Mucosa of rectum (tissue), 2 donors: ENCODE results near the gene SAMD4A.

Experiments
- H3K27ac ChIP-seq, 2 donors: one replicate each; pipeline ENCODE4 v1.7.0; 2013; ENCODE audit warnings: inconsistent platforms in 2 of 2, low read depth in 2 of 2, low read length in 2 of 2
- H3K27me3 ChIP-seq, 2 donors: one replicate each; pipeline ENCODE4 v1.7.0; 2013; ENCODE audit warnings: low read length in 2 of 2; ENCODE audit not compliant: control insufficient read depth in 2 of 2, insufficient read depth in 2 of 2
- H3K36me3 ChIP-seq, 2 donors: one replicate each; pipeline ENCODE4 v1.7.0; 2013; ENCODE audit warnings: low read length in 2 of 2; ENCODE audit not compliant: control insufficient read depth in 2 of 2, insufficient read depth in 2 of 2
- H3K4me1 ChIP-seq, 2 donors: one replicate each; pipeline ENCODE4 v1.7.0; 2013; ENCODE audit warnings: low read length in 2 of 2, mild to moderate bottlenecking in 1 of 2; ENCODE audit not compliant: control insufficient read depth in 2 of 2, insufficient read depth in 2 of 2
- H3K4me3 ChIP-seq, 2 donors: one replicate each; pipeline ENCODE4 v1.7.0; 2013; ENCODE audit warnings: low read length in 2 of 2
- H3K9ac ChIP-seq, 2 donors: one replicate each; pipeline ENCODE4 v1.7.0; 2013; ENCODE audit warnings: low read length in 2 of 2, low read depth in 1 of 2, mild to moderate bottlenecking in 1 of 2
- H3K9me3 ChIP-seq, 2 donors: one replicate each; pipeline ENCODE4 v1.7.0; 2013; ENCODE audit warnings: low read length in 2 of 2; ENCODE audit not compliant: control insufficient read depth in 2 of 2
- donor health status: healthy.
- donor health status: Normal muscosa, but diverticular disease.

Gene SAMD4A

DNA sequence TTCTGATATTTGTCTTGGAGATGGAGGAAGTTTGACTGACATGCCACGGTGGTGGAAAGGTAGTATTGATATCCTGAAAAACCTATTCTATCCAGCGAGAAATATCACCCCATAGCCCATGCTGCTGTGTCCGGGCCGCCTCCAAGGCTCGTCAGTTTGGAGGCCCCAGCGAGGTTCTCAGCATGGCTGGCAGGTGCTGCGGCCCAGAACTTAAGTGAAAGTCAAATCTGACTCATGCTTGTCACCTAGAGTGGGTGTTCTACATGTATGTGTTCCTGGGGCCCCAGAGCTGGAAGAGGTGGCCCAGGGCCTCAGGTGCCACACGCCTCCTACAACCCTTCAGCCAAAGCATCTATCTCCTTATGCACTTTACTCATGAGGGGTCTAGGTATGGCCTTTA, 242.8 kb downstream of the SAMD4A start:
- Histone ChIP-seq H3K9me3 (no peaks in the 10 kb centered on the region), H3K36me3 (no peaks in the 10 kb centered on the region), H3K27me3 (no peaks in the 10 kb centered on the region), H3K27ac (no peak overlapping the region), H3K4me3 (no peak overlapping the region), H3K9ac (no peak overlapping the region), H3K4me1 (peaks cover 0 to 2% of the 10 kb centered on the region in 2 donors)

DNA sequence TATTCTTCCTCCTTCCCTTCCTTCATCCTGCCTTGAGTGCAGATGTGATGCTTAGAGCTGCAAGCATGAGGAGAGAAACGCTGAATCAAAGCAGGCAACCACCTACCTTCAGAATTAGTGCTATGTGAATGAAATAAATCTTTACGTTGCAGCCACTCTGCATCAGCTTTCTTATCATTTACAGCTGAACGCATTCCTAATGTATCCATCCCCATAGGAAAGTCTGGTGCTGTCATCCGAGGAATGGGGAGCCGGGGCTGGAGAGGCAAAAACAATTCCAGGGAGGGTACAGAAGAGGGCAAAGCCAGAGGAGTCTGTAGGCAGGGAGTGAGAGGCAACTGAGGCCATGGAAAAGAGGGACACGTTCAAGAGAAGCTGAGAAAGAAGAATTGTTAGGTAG, 245.7 kb downstream of the SAMD4A start:
- no peak overlapping the region for H3K4me3 ChIP-seq
- no peaks in the 10 kb centered on the region for H3K36me3 ChIP-seq
- no peak overlapping the region for H3K27ac ChIP-seq
- H3K27me3 ChIP-seq = no peaks in the 10 kb centered on the region
- no peaks in the 10 kb centered on the region for H3K4me1 ChIP-seq
- no peak overlapping the region for H3K9ac ChIP-seq
- no peaks in the 10 kb centered on the region for H3K9me3 ChIP-seq

DNA sequence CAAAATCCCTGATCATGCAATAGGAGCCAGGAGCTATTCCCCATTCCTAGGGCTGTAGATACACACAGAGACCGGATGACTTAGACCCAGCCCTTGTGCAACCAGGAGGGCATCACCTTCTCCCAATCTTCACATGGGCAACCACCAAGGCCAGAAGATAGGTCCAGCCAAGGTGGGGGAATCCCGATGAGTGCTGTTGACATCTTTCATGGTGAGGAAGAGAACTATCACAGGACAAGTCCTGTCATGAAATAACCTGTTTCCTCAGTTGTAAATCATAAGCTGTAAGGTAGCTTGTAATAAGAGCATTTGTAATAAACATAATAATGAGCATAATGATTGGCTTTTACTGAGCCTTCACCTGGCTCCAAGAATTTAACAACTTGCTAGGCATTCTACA, 246.2 kb downstream of the SAMD4A start:
- Histone ChIP-seq H3K27me3 (no peaks in the 10 kb centered on the region), H3K9ac (no peak overlapping the region), H3K4me1 (no peaks in the 10 kb centered on the region), H3K27ac (no peak overlapping the region), H3K4me3 (no peak overlapping the region), H3K9me3 (no peaks in the 10 kb centered on the region), H3K36me3 (no peaks in the 10 kb centered on the region)

DNA sequence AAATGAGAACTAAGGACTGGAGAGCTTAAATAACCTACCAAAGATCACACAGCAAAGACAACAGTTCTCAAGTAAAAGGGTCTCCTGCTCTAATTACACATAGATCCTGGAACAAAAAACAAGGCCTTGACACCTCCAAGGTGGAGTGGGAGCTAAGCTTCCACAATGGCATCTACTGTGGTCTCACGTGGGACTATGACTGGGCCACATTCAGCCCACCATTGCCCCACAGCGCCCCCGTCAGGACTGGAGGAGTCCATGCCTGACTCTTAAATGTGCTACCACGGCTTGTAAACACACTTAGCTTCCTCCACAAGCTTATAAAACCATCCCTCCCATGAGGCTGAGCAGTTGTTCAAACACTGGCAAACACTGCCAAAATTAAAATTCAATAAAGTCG, 247.1 kb downstream of the SAMD4A start:
- no peaks in the 10 kb centered on the region for H3K4me1 ChIP-seq

DNA sequence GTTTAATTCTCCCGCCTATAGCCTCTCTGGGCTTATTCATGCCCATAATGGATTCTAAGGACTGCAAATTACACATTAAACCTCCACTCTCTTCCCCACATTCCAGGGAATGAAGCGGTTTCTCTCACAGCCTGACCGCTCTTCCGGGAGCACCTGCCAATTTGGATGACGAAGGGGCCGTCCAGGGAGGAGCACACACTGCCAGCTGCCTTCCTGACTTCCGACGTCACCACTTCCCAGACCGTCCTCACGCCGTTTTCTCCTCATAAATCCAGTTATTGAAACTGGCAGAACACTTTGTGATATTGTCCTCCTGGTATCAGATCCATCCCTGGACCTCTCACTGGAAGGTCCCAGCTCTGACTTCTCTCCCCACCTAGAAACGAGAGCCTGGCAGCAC, 248.1 kb downstream of the SAMD4A start:
- H3K27ac ChIP-seq = no peak overlapping the region
- H3K9me3 ChIP-seq = no peaks in the 10 kb centered on the region
- H3K4me3 ChIP-seq = no peak overlapping the region
- H3K4me1 ChIP-seq = no peaks in the 10 kb centered on the region
- no peaks in the 10 kb centered on the region for H3K36me3 ChIP-seq
- no peak overlapping the region for H3K9ac ChIP-seq
- no peaks in the 10 kb centered on the region for H3K27me3 ChIP-seq

More for the DNA sequence above, 247.1 kb downstream of the SAMD4A start:
- no peak overlapping the region for H3K27ac ChIP-seq
- no peaks in the 10 kb centered on the region for H3K36me3 ChIP-seq
- H3K4me3 ChIP-seq = no peak overlapping the region
- H3K9me3 ChIP-seq = no peaks in the 10 kb centered on the region
- no peaks in the 10 kb centered on the region for H3K27me3 ChIP-seq
- no peak overlapping the region for H3K9ac ChIP-seq

DNA sequence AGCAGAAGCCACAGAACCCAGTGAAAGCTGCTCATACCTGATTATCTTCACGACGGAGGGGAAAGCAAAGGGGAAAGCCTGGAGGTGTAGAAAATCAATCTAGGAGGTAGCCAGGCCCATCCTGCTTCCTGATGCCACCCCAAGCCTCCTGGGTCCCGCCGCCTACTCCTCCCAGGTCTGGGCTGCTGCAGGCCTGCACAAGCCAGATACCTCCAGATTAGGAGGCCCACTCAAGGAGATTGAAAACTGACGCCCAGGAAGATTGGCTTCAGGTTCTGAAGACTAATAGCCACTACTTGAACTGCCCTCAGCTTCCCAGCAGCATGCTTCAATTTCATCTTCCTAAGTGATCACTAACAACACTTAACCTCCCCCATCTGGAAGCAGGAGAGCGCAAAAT, 248.6 kb downstream of the SAMD4A start:
- no peak overlapping the region for H3K4me3 ChIP-seq
- no peaks in the 10 kb centered on the region for H3K27me3 ChIP-seq
- no peaks in the 10 kb centered on the region for H3K4me1 ChIP-seq
- H3K27ac ChIP-seq = no peak overlapping the region
- H3K9ac ChIP-seq = no peak overlapping the region
- H3K36me3 ChIP-seq = no peaks in the 10 kb centered on the region
- H3K9me3 ChIP-seq = no peaks in the 10 kb centered on the region

DNA sequence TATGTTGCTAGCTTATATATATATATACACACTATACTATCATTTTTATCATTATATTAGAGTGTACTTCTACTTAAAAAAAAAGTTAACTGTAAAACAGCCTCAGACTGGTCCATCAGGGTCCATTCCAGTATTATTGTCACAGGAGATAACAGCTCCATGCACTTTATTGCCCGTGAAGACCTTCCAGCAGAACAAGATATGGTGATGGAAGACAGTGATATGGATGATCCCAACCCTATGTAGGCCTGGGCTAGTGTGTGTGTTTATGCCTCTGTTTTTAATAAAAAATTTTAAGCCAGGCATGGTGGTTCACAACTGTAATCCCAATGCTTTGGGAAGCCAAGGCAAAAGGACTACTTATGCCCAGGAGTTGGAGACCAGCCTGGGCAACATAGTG, 249.5 kb downstream of the SAMD4A start:
- no peak overlapping the region for H3K9ac ChIP-seq
- no peak overlapping the region for H3K4me3 ChIP-seq
- no peak overlapping the region for H3K27ac ChIP-seq
- H3K27me3 ChIP-seq = no peaks in the 10 kb centered on the region
- H3K4me1 ChIP-seq = no peaks in the 10 kb centered on the region
- H3K36me3 ChIP-seq = no peaks in the 10 kb centered on the region
- no peaks in the 10 kb centered on the region for H3K9me3 ChIP-seq

DNA sequence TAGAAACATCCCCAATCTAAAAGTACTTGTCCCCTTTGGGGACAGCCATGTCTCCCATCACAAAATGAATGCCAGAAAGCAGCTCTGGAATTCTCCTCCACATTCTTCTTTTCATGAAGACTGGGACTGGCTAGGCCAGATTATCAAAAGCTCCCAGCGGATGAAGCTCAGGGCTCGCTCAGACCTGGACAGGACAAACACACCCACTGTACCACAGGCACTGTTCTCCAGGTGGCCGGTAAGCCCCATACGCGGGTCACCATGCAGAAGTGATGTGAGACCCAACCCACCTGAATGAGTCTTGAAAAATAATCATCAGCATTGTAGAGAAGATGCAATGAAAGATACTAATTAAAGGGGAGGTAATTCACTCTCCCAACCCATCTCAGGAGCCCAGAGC, 250.6 kb downstream of the SAMD4A start:
- no peaks in the 10 kb centered on the region for H3K9me3 ChIP-seq
- no peaks in the 10 kb centered on the region for H3K27me3 ChIP-seq
- no peak overlapping the region for H3K9ac ChIP-seq
- no peaks in the 10 kb centered on the region for H3K4me1 ChIP-seq
- H3K27ac ChIP-seq = no peak overlapping the region
- H3K36me3 ChIP-seq = no peaks in the 10 kb centered on the region
- no peak overlapping the region for H3K4me3 ChIP-seq

DNA sequence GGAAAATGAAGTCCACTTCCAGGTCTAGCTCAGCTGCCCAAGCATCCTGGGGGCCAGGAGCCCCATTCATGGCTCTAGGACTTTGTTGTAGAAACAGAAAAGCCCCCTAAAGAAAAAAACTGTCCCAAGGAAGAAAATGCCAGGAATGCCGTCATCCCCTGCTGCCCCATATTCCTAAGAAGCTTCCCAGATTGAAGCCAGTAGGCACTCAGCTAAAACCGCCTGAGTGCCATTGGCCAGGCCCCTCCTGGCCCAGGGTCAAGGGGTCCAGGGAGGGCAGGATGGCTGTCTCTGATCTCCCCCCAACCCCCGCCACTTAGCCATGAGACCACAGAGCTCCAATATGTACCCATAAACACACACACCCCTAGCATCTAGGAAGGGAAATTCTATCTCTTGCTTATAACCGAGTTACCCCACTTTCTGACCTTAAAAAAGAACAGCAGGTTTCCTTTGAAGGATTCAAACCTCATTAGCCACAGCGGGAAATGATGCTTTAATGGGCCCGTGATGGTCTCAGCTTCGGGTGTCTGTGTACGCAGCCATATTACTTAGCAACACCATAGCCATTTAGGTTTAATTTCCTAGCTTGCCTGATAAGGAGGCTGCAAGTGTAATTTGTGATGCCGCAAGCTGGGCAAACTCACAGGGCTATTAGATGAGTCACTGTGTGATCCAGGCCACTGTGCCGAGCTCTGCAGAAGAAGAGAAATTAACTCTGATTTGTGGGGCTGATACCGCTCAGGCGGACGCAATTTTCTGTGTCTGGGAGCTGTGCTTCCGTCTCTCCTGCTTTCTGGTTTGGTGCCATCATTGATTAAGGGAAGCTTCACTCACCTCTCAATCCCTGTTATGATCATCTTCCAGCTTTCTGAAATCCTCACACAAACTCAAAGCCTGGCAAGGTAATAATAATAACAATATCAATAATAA, 251.5 kb downstream of the SAMD4A start:
- no peaks in the 10 kb centered on the region for H3K27me3 ChIP-seq
- no peak overlapping the region for H3K27ac ChIP-seq
- no peak overlapping the region for H3K9ac ChIP-seq
- H3K4me3 ChIP-seq = no peak overlapping the region
- H3K9me3 ChIP-seq = no peaks in the 10 kb centered on the region
- H3K4me1 ChIP-seq = no peaks in the 10 kb centered on the region
- H3K36me3 ChIP-seq = no peaks in the 10 kb centered on the region

DNA sequence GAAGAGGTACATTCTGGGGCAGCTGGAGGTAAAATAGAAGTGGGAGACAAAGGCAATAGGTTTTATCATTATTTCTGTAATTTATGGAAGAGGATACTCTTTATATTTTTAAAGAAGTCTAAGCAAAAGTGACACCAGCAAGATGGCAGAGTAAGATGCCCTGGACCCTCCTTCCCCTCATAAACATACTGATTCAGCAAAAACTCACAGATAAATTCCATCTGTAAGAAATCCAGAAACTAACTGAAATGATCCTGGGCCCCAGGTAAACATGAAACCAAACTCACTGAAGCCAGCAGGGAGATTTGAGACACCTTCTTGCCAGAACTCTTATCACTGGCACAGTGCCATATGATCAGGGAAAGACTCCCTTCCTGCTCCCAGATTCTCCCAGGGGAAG, 255.8 kb downstream of the SAMD4A start:
- H3K4me1 ChIP-seq = no peaks in the 10 kb centered on the region
- H3K36me3 ChIP-seq = no peaks in the 10 kb centered on the region
- no peak overlapping the region for H3K4me3 ChIP-seq
- H3K9ac ChIP-seq = no peak overlapping the region
- H3K27me3 ChIP-seq = no peaks in the 10 kb centered on the region
- no peak overlapping the region for H3K27ac ChIP-seq
- H3K9me3 ChIP-seq = peaks cover 3 to 4% of the 10 kb centered on the region in 2 donors
